ENCODE measurements around the gene UTP14A. TPM values are rescaled to one million over a fixed set of nuclear protein-coding genes. Genes with fewer than 3 reads are reported as not detected.

UTP14A gene, protein sequence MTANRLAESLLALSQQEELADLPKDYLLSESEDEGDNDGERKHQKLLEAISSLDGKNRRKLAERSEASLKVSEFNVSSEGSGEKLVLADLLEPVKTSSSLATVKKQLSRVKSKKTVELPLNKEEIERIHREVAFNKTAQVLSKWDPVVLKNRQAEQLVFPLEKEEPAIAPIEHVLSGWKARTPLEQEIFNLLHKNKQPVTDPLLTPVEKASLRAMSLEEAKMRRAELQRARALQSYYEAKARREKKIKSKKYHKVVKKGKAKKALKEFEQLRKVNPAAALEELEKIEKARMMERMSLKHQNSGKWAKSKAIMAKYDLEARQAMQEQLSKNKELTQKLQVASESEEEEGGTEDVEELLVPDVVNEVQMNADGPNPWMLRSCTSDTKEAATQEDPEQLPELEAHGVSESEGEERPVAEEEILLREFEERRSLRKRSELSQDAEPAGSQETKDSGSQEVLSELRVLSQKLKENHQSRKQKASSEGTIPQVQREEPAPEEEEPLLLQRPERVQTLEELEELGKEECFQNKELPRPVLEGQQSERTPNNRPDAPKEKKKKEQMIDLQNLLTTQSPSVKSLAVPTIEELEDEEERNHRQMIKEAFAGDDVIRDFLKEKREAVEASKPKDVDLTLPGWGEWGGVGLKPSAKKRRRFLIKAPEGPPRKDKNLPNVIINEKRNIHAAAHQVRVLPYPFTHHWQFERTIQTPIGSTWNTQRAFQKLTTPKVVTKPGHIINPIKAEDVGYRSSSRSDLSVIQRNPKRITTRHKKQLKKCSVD
- 17.1 and 18.5 TPM in 2 replicates for total RNA-seq

DNA sequence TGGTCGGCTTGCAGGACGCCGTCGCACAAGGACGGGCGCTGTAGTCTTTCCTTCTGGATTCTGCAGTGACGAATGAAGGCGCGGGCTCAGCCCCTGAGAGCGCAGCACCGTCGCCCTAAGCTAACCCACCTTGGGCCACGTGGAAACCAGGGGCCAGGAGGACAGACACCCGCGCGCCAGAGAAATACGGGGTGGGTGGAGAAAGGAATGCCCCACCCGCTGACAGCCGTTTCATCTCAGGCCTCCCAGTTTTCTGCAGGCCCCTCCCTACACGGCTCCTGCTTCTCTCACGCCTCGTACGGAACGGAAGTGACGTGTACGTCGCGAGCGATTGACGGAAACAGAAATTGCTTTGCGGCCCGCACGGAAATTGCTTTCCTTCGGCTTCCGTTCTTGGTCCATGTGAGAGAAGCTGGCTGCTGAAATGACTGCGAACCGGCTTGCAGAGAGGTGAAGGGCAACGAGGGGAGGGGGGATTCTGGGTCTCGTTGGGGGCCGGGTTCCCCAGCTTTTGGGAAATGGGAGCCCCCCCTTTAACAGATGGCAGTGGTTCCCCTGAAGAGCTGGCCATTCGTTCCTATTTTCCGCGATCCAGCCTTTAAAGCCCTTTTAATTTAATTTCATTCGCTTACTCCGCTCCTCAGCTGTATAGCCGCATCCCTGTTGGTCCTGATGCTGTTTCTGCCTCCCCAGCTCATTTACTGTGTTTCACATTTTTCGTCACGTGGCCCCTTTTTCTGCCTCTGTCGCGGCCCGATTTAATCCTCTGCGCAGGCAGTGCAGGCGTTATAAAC lies at the start of gene UTP14A:
Gene UTP14A, plus strand, starts transcription at position 378 of the 794 bp plus-strand sequence. Its CDS starts 47 bp downstream, at position 425.

Other genes starting within 250 kb of the UTP14A start
- 0.11 and 0.25 TPM in 2 replicates for gene XPNPEP2, start 167.2 kb upstream of the UTP14A start, total RNA-seq
- not detected in 2 replicates for gene SASH3, start 126.2 kb upstream of the UTP14A start, total RNA-seq
- 16.7 and 20.6 TPM in 2 replicates for gene ZDHHC9, start 62.3 kb upstream of the UTP14A start, total RNA-seq
- gene BCORL1, start 76.5 kb downstream of the UTP14A start, total RNA-seq: 1.00 and 2.6 TPM in 2 replicates
- 9.7 and 10.4 TPM in 2 replicates for gene ELF4, start 204.3 kb downstream of the UTP14A start, total RNA-seq

Data from uterine smooth muscle cell (primary cell).